Measurements from ENCODE around the gene KIF16B.

DNA sequence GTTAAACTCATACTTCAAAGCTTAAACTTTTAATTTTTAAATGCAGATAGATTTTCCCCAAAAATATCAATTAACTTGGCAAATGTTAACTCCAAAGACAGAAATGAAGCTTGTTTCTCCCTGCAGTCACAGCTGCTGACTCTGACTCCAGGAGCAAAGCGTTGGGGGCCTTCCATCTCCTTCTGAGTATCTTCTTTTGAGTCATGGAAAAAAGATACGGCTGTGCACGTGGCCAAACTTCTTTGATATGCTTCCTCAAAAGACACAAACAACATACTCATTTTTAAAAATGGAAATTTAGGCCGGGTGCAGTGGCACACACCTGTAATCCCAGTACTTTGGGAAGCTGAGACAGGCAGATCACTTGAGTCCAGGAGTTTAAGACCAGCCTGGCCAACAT lies 28.3 kb downstream of the KIF16B start:
- TF ChIP-seq, protein P1, sequence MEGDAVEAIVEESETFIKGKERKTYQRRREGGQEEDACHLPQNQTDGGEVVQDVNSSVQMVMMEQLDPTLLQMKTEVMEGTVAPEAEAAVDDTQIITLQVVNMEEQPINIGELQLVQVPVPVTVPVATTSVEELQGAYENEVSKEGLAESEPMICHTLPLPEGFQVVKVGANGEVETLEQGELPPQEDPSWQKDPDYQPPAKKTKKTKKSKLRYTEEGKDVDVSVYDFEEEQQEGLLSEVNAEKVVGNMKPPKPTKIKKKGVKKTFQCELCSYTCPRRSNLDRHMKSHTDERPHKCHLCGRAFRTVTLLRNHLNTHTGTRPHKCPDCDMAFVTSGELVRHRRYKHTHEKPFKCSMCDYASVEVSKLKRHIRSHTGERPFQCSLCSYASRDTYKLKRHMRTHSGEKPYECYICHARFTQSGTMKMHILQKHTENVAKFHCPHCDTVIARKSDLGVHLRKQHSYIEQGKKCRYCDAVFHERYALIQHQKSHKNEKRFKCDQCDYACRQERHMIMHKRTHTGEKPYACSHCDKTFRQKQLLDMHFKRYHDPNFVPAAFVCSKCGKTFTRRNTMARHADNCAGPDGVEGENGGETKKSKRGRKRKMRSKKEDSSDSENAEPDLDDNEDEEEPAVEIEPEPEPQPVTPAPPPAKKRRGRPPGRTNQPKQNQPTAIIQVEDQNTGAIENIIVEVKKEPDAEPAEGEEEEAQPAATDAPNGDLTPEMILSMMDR (IDR thresholded peaks at IDR 0.05): no peak
- no peak for TF ChIP-seq POLR2AphosphoS5 (IDR thresholded peaks at IDR 0.05)

Data from breast epithelium (tissue), 3 donors.